Stimulated activated CD4-positive, alpha-beta T cell treated with anti-CD3 and anti-CD28 coated beads, Interleukin-4, amount 100 ng/mL, for 24 hours (primary cell): ENCODE results near the gene TMOD3.
A peak's percentile ranks its signal among the peaks of the same experiment; 100 is the strongest.

Source experiments
- DNase-seq: peaks from one replicate; pipeline ENCODE4 v3.0.0-alpha.2; 2020

Gene TMOD3

GRCh38 chr15:51830276-51830806 is 888 bp downstream of the TMOD3 start:
- no peak for DNase-seq

- no peak for DNase-seq
These were observed 4.3 kb downstream of the TMOD3 start for GRCh38 chr15:51833772-51834171.

- no peak for DNase-seq
These were observed 8.4 kb downstream of the TMOD3 start for GRCh38 chr15:51837792-51838251.

DNA sequence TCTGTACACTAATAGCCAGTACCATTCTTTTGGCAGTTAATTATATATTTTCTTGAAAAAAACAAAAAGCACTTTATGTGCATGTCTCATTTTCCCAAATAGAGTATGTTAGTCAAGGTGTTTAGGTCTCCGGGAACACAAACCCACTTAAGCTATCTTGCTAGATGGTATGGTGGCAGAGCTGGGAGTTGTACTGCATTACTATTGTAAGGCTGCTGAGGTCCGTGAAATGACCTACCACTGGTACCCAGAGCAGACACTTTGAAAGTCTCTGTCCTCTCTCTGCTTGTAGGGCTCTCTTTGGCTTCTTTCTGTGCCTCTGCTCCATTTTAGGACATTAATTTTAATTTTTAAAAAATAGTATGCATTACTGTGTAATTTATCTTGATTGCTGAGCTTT is 8.8 kb downstream of the TMOD3 start:
- DNase-seq, result no peak

- DNase-seq, result no peak
These were observed 11.2 kb downstream of the TMOD3 start for GRCh38 chr15:51840692-51841091.

- DNase-seq, result no peak
These were observed 12.1 kb downstream of the TMOD3 start for GRCh38 chr15:51841406-51842040.

DNA sequence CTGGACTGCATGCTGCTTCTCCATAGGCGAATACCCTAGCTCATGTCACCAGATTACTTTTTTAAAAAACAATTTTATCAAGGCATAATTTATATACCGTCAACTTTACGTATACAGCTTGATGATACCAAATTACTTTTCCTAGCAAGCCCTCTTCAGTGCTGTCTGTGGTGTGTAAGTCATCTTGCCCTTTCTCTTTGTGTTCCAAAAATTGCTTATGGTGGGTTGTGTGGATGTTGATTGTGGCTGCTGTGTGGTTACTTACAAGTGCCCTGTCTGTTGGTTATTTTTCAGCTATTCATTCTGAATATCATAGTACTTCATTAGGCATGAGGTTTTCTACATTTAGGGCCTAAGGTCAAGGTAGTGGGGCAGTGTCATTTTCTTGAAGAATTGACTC is 12.8 kb downstream of the TMOD3 start:
- DNase-seq, result no peak

GRCh38 chr15:51842852-51843737 is 13.6 kb downstream of the TMOD3 start:
- DNase-seq, result peak; percentile 12

DNA sequence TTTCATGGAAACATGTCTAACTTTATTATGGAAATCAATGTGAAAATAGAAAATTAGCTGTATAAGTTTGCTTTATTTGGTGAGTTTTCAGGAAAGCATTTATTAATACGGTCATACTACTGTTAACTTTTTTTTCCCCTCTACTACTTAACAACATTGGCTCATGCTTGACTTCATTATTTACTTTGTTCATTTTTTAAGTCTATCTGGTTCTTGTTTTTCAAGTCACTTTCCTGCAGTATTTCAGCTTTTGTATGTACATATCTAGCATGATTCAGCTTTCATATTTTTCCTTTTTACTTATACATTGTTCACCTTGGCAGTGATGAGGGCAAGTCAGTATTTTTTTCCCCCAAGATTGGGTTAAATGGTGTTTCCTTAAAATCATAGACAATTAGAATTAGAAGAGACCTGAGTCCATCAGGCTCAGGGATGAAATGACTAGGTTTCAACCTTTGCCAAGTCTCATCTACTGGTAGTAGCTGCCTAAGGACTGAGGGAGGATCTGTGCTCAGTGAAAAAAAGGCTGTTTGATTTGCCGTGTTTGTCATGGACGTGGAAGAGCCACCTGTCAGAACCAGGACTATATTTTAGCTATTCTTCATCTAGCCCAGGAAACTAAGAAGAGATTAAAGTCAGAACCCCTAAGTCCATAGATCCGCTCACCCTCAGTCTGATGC is 15.4 kb downstream of the TMOD3 start:
- DNase-seq, result no peak

DNA sequence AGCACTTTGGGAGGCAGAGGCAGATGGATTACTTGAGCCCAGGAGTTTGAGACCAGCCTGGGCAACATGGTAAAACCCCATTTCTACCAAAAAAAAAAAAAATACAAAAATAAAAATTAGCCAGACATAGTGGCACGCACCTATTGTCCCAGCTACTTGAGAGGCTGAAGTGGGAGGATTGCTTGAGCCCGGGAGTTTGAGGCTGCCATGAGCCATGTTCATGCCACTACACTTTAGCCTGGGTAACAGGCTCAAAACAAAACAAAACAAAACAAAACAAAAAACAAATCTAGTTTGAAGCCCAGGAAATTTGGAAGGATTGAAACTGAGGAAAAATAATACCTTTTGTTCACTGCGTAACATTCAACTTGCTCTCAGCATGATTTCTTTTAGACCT is 16.6 kb downstream of the TMOD3 start:
- no peak for DNase-seq

GRCh38 chr15:51846463-51847230 is 17.2 kb downstream of the TMOD3 start:
- DNase-seq, result no peak

- no peak for DNase-seq
These were observed 19.4 kb downstream of the TMOD3 start for GRCh38 chr15:51848811-51849210.

DNA sequence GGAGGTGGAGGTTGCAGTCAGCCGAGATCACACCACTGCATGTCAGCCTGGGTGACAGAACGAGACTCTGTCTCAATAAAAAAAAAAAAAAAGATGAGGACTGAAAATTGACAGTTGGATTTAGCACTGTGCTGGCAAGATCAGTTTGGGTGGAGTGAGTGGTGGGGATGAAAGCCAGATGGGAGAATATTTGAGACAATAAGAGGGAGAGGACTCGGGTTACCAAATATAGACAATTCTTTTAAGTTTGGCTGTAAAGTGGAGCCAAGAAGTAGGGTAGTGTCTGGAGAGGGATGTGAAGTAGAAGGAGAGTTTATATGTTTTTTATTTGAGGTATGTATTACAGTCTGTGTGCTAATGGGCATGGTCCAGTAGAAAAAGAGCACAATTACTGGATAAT is 20.4 kb downstream of the TMOD3 start:
- DNase-seq, result no peak

DNA sequence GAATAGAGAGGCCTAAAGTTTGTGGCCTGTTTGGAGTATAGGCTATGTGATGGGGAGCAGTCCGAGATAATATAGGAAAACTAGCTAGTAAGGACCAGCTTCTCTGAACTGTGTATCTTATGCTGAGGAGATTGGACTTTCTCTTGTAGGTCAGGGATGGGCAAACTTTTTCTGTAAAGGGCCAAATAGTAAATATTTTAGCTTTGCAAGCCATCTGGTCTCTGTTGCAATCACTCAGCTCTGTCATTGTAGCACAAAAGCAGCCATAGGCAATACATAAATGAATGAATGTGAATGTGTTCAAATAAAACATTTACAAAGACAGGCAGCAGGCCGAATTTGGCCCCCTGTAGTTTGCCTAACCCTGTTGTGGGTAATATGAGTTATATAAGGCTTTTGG is 24.5 kb downstream of the TMOD3 start:
- DNase-seq, result no peak

GRCh38 chr15:51855612-51856011 is 26.2 kb downstream of the TMOD3 start:
- DNase-seq, result no peak

GRCh38 chr15:51856714-51857380 is 27.4 kb downstream of the TMOD3 start:
- DNase-seq, result no peak

- peak; percentile 67 for DNase-seq
These were observed 32.3 kb downstream of the TMOD3 start for GRCh38 chr15:51861557-51862359.

DNA sequence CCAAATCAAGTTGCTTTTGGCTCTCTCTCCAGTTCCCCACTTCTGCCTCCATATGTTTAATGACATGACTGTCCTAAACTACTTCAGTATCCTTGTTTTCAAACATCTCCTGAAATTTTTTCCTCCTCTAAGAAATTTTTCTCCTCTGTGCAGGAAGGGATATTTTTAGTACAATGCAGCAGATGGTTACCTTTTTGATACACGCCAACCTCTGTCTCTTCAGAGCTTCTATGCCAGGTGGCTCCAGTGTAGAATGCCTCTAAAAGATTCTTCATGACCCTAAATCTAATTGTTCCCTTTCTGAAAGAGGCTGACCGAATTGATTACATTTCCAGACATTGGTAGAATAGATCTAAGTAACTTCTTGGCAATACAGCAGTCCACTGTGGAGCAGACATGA is 33.7 kb downstream of the TMOD3 start:
- DNase-seq, result no peak

DNA sequence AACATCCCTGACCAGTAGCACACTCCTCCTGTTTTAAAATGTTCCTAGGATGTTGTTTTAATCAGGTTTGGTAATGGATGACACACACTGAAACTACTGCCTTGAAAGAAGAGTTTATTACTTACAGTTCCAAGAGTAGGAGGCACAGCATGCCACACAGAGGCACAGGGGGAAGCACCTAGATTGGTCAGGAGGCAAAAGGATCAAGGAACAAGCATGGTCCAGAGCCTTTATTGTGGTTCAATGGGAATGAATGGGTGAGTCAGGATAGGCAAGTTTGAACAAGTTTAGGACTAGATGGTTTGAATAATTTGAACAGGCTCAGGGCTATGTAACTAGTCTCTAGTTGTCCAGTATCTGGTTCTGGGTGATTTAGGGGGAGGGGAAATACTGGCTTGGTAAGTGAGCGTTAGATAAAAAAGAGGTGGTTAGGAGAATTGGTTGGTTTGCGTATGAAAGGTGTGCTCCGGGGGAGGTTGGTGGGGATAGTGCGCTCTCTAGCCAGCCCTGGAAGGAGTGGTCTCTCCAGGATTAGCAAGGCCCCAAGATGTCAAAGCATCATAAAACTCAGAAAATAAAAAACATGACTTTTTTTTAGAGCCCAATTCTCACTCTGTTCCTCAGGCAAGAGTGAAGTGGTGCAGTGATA is 35.1 kb downstream of the TMOD3 start:
- peak; percentile 42 for DNase-seq

GRCh38 chr15:51865317-51865716 is 35.9 kb downstream of the TMOD3 start:
- no peak for DNase-seq

GRCh38 chr15:51866161-51866560 is 36.7 kb downstream of the TMOD3 start:
- no peak for DNase-seq
